GM19240 (cell line): ENCODE measurements around the gene CALD1.

Source experiments
- DNase-seq: peaks from one replicate; pipeline ENCODE4 v3.0.0; 2011; ENCODE audit warnings: low spot score; ENCODE audit not compliant: insufficient read length

Gene CALD1

DNA sequence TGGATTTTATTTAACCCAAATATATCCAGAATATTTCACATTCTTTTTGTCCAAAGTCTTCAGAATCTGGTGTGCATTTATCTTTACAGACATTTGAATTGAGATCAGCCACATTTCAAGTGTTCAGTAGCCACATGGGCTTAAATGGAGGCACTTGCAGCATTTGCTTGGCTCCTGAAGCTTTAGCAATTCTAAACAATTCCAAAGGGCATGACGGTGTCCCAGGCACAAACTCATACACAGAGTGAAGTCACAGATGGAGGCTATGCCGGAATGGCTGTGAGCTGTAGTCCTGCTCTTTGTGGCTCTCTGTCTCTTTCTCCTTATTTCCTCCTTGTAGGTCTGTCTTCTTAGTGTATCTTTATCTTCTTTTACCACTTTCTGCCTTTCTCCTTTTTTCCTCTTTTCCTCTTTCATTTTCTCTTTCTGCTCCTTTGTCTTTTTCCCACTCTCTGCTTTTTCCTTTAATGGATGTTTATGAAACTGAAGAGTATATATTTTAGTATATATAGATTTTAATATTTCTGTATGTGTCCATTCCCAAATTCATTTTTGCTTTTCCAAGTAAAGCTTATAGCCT is 214.5 kb downstream of the CALD1 start:
- DNase-seq = no peak

DNA sequence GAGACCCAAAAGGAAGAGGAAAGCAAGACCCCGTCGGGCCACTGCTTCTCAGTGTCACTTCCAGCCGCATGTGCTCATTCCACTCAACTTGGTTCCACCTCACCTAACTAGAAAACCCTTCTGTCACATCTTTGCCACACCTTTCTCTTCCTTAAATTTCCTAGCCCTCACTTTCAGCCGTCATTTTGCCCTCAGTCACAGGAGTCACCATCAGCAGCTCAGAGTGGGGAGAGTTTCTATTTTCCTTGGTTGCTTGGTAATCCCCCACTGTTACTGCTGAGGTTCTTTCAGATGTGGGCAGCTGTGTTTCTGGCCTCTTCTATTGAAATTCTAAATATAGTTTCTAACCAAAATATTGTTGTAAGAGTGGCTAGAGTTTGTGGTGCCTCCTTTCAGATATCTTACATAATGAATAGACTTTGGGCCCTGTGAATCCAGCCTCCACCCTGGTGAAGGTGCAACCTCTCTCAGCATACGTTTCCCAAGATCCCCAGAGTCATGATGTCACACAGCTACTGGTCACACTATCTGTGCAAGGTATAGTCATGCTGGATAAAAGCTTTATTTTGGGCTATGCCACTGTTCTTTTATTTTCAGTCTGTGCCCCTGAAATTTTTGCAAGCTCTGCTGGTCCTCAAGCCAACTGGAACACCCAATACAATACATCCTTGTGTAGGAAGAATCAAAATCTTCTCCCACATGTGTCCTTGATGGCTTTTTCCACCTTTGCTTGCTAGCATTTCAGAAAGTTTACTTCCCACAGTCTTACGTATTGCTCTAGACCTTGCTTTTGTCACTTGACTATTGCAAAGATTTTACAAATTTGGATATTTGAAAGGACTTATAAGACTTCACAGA is 216.0 kb downstream of the CALD1 start:
- no peak for DNase-seq

GRCh38 chr7:134996097-134996550 is 216.7 kb downstream of the CALD1 start:
- peak; percentile 19 for DNase-seq

- no peak for DNase-seq
Measured at GRCh38 chr7:134997214-134997885, 217.9 kb downstream of the CALD1 start.

DNA sequence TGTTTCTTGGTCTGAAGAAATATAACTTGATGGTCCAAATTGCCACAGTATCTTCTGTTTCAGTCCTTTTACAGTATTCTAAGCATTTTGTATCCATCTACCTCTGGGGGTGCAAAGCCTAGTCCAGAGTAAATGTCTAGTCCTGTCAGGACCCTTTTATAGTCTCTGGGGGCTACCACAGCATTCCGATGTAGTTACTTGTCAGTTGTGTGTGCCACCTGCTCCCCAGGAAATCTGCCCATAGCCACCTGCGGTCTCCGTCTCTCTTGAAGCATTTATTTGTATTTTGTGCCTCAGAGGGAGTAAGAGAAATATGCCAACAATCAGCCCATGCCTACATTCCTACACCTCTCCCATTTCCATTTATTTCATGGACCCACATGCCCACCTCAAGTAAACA is 219.7 kb downstream of the CALD1 start:
- DNase-seq = no peak

DNA sequence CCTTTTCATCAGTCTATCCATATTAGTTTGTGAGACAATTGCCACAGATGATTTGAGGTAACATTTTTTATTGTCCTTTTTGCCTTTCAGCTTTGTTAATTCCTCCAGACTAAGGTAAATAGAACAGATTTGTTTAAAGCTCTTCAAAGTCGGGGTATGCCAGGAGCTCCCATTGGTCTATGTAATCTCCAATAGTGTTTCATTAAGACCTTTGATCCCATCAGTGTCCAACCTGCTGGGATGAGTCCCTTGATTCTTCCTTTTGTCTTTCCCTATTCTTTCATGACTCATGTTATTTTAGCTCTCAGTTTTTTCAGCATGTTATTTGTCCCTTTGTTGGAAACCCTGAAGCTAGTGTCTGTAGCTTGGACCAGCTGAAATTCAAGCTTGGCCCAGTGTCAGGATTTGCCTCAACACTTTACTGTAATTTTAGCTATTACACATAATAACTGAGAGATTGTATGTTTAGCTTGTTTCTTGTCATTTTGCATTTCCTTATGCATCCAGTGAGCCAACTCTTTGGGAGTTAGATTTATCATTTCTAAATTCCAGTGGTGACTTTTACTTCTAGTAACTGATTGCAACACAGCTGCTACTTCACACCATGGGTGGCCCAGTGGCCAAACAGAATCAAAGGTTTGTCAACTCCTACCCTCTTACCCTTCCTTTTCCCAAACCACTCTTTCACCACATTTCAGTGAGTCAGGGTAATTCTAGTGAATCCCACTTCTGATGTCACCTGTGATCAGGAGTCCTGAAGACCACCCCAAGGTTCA is 222.1 kb downstream of the CALD1 start:
- no peak for DNase-seq

GRCh38 chr7:135012229-135012628 is 232.8 kb downstream of the CALD1 start:
- no peak for DNase-seq
